Endothelial cell of umbilical vein (primary cell): ENCODE data around the gene EN2. TPM values are rescaled to one million over a fixed set of nuclear protein-coding genes. Genes with fewer than 3 reads are reported as not detected.
A peak's percentile ranks its signal among the peaks of the same experiment; 100 is the strongest.

Experiments
- BruUV-seq: library from RNA; stranded (reverse); fragments of 400-500 nt; replicated peaks from 2 replicates; lab custom pipeline; 2021; lab: Mats Ljungman, UMichigan
- CTCF ChIA-PET: fragments of 300-600, 350-600 bp; sonication (Branson Sonifier 250); formaldehyde crosslinking; loops from one replicate; lab custom pipeline; 2021; ENCODE audit warnings: antibody characterized with exemption, inconsistent platforms; lab: Charles Lee
- POLR2A ChIA-PET: fragments of 300-600, 350-600 bp; sonication (Branson Sonifier 250); formaldehyde crosslinking; loops from one replicate; lab custom pipeline; 2021; ENCODE audit warnings: antibody characterized with exemption, inconsistent platforms; lab: Charles Lee
- DNase-seq: peaks from one replicate; pipeline ENCODE4 v3.0.0-alpha.2; 2011; ENCODE audit warnings: low read depth, low spot score
- FAIRE-seq: peaks from 2 replicates; lab custom pipeline; 2011; peaks lifted over from hg19 to GRCh38; lab: Jason Lieb, UNC
- H2AFZ ChIP-seq: 2 replicates; pipeline ENCODE4 v1.6.0; 2012; ENCODE audit warnings: low read depth, low read length, control low read depth, inconsistent platforms
- H3K27ac ChIP-seq: 2 replicates; pipeline ENCODE4 v1.5.1; 2011; ENCODE audit warnings: low read depth, mild to moderate bottlenecking, control low read depth, low read length, moderate library complexity; ENCODE audit not compliant: insufficient read depth
- H3K27me3 ChIP-seq, 2 experiments: 2 replicates each; pipeline versions ENCODE4 v1.6.0 to v1.6.1; 2011; ENCODE audit warnings: low read length in 2 of 2, mixed read lengths in 1 of 2; ENCODE audit not compliant: control insufficient read depth in 2 of 2, insufficient read depth in 2 of 2
- H3K36me3 ChIP-seq, 2 experiments: 2 replicates in 1 of 2; 3 replicates in 1 of 2; pipeline ENCODE4 v1.5.1; 2011; ENCODE audit warnings: low read length in 2 of 2, mild to moderate bottlenecking in 1 of 2, moderate library complexity in 1 of 2; ENCODE audit not compliant: control insufficient read depth in 2 of 2, insufficient read depth in 2 of 2; ENCODE audit errors: extremely low read depth in 1 of 2
- H3K4me1 ChIP-seq: 3 replicates; pipeline ENCODE4 v1.5.1; 2011; ENCODE audit warnings: mild to moderate bottlenecking, low read length; ENCODE audit not compliant: control insufficient read depth, insufficient read depth; ENCODE audit errors: extremely low read depth
- H3K4me2 ChIP-seq: 2 replicates; pipeline ENCODE4 v1.6.1; 2011; ENCODE audit warnings: low read length, control low read depth, mixed read lengths; ENCODE audit not compliant: insufficient read depth
- H3K4me3 ChIP-seq, 3 experiments: fragments of 200-600 bp in 1 of 3; sonication (generic), shearing (Covaris generic) in 1 of 3; replicated peaks in 1 of 3; 2 replicates each; pipeline ENCODE4 v1.5.1; 2011 to 2016; ENCODE audit warnings: control low read depth in 3 of 3, low read length in 3 of 3, mild to moderate bottlenecking in 2 of 3, inconsistent platforms in 1 of 3, low read depth in 1 of 3, moderate library complexity in 1 of 3; ENCODE audit not compliant: insufficient read depth in 1 of 3
- H3K79me2 ChIP-seq: 2 replicates; pipeline ENCODE4 v1.6.0; 2012; ENCODE audit warnings: low read length, inconsistent platforms; ENCODE audit not compliant: control insufficient read depth, insufficient read depth
- H3K9ac ChIP-seq: replicated peaks from 2 replicates; pipeline ENCODE3; 2011; ENCODE audit warnings: low read length, control low read depth; ENCODE audit not compliant: insufficient read depth; ENCODE audit errors: extremely low read depth
- H3K9me1 ChIP-seq: replicated peaks from 3 replicates; pipeline ENCODE4 v1.6.0; 2011; ENCODE audit warnings: mild to moderate bottlenecking, low read length; ENCODE audit not compliant: control insufficient read depth, insufficient read depth; ENCODE audit errors: extremely low read depth
- H3K9me3 ChIP-seq: replicated peaks from 2 replicates; pipeline ENCODE4 v1.5.1; 2012; ENCODE audit warnings: low read length, inconsistent platforms; ENCODE audit not compliant: control insufficient read depth, insufficient read depth
- H4K20me1 ChIP-seq: replicated peaks from 2 replicates; pipeline ENCODE3; 2011; ENCODE audit warnings: mild to moderate bottlenecking, low read length; ENCODE audit not compliant: control insufficient read depth, insufficient read depth; ENCODE audit errors: extremely low read depth
- EZH2 ChIP-seq: IDR thresholded peaks from 2 replicates; pipeline ENCODE4 v1.6.1; 2012; ENCODE audit warnings: borderline replicate concordance, low read depth, mild to moderate bottlenecking, moderate library complexity, low read length, inconsistent platforms; ENCODE audit not compliant: severe bottlenecking
- FOS ChIP-seq: IDR thresholded peaks from 2 replicates; pipeline ENCODE4 v1.6.1; 2011; ENCODE audit warnings: mild to moderate bottlenecking, low read length, moderate library complexity, borderline replicate concordance; ENCODE audit not compliant: insufficient read depth
- GATA2 ChIP-seq: IDR thresholded peaks from 2 replicates; pipeline ENCODE4 v1.7.0; 2011; ENCODE audit warnings: low read depth, mild to moderate bottlenecking, moderate library complexity, mixed read lengths, low read length; ENCODE audit not compliant: insufficient read length, insufficient read depth
- JUN ChIP-seq: IDR thresholded peaks from 2 replicates; pipeline ENCODE4 v1.6.1; 2011; ENCODE audit warnings: borderline replicate concordance, low read depth; ENCODE audit not compliant: insufficient read length, insufficient read depth
- MYC ChIP-seq: IDR thresholded peaks from one replicate; pipeline ENCODE4 v1.6.1; 2011; ENCODE audit warnings: mild to moderate bottlenecking, low read depth, low read length
- POLR2A ChIP-seq: IDR thresholded peaks from 2 replicates; pipeline ENCODE4 v1.6.1; 2012; ENCODE audit warnings: low read depth, mild to moderate bottlenecking, control low read depth, low read length
- POLR2AphosphoS5 ChIP-seq: IDR thresholded peaks from 2 replicates; pipeline ENCODE4 v1.6.1; 2012; ENCODE audit warnings: low read depth, mild to moderate bottlenecking, control low read depth, low read length, moderate library complexity; ENCODE audit not compliant: insufficient read depth
- dilution Hi-C: fragments of 300-500 bp; cut with MboI; formaldehyde crosslinking; loops from one replicate; pipeline ENCODE4 v1.15.0; 2019; ENCODE audit warnings: low sequenced_read_pairs; ENCODE audit not compliant: extremely low pct_ligation_motif_present
- intact Hi-C: fragments of 100-400 bp; cut with micrococcal nuclease; formaldehyde crosslinking; loops from one replicate; pipeline ENCODE4 v1.10.0; 2022
- polyA plus RNA-seq, 4 experiments: library from polyadenylated mRNA; depleted of rRNA in 3 of 4; stranded (reverse) in 3 of 4; unstranded in 1 of 4; fragments of >200 nt; gene quantifications; 2 replicates each; pipeline versions ENCODE4 v1.2.1 to v1.2.3, GENCODE V29; 2011 to 2012; ENCODE audit warnings: missing spikeins in 1 of 4
- total RNA-seq: library from RNA; stranded (reverse); gene quantifications from 2 replicates; pipeline ENCODE4 v1.2.3, GENCODE V29; 2021

EN2 gene
- total and polyA plus RNA-seq, 2 donors (not counting 3 experiments of a cell fraction or from before 2014, with no cell fraction given), result not detected

GRCh38 chr7:155490697-155491628 lies 33.0 kb downstream of the EN2 start:
- BruUV-seq, result no TSS peak
- TF ChIP-seq POLR2AphosphoS5, result no peak
- TF ChIP-seq EZH2, result peak; percentile 39
- H3K27ac ChIP-seq, result no peak overlapping the region
- no peak overlapping the region for H3K4me3 ChIP-seq
- H3K36me3 ChIP-seq, result no peaks in the 10 kb centered on the region
- H3K79me2 ChIP-seq, result no peaks in the 10 kb centered on the region
- H3K9me3 ChIP-seq, result no peaks in the 10 kb centered on the region
- CTCF ChIA-PET, result interaction anchor here (0.6 kb wide), 1 partner anchor 28 kb away, joined by 3 read pairs; no protein-coding TSS in a partner anchor
- H3K27me3 ChIP-seq, result peaks cover 6 to 12% of the 10 kb centered on the region in 2 experiments
- no peak overlapping the region for H3K9ac ChIP-seq
- peak overlapping the region; percentile 41 for H3K4me2 ChIP-seq
- POLR2A ChIA-PET, result no interaction called here
- no peaks in the 10 kb centered on the region for H3K4me1 ChIP-seq
- dilution Hi-C loops, result no loop called here
- FAIRE-seq (no peak), DNase-seq (no peak)
- no peaks in the 10 kb centered on the region for H4K20me1 ChIP-seq
- no peaks in the 10 kb centered on the region for H3K9me1 ChIP-seq
- intact Hi-C loops, result no loop called here
- peak overlapping the region; percentile 32 for H2AFZ ChIP-seq

- H3K4me2 ChIP-seq, result no peak overlapping the region
- intact Hi-C loops (no loop called here), dilution Hi-C loops (no loop called here)
- CTCF ChIA-PET, result no interaction called here
- no peak overlapping the region for H3K4me3 ChIP-seq
- no peaks in the 10 kb centered on the region for H3K4me1 ChIP-seq
- no peak overlapping the region for H3K9ac ChIP-seq
- FAIRE-seq, result no peak
- H3K9me3 ChIP-seq, result no peaks in the 10 kb centered on the region
- no peak for DNase-seq
- H3K27me3 ChIP-seq, result peaks cover 6 to 12% of the 10 kb centered on the region in 2 experiments
- H4K20me1 ChIP-seq, result no peaks in the 10 kb centered on the region
- no peak overlapping the region for H3K27ac ChIP-seq
- H3K79me2 ChIP-seq, result no peaks in the 10 kb centered on the region
- TF ChIP-seq FOS (no peak), GATA2 (no peak), JUN (no peak), POLR2A (no peak), MYC (no peak), EZH2 (no peak)
- H3K9me1 ChIP-seq, result no peaks in the 10 kb centered on the region
- H2AFZ ChIP-seq, result no peak overlapping the region
- no TSS peak for BruUV-seq
- H3K36me3 ChIP-seq, result no peaks in the 10 kb centered on the region
- POLR2A ChIA-PET, result no interaction called here
These were observed 33.9 kb downstream of the EN2 start for GRCh38 chr7:155491812-155492211.
